H1 (cell line): ENCODE measurements around the gene CYB561.

Source experiments
- CTCF ChIP-seq, 3 experiments: IDR thresholded peaks; 1 replicate in 2 of 3; 2 replicates in 1 of 3; pipeline versions ENCODE4 v1.5.1 to v1.6.1; 2011; ENCODE audit warnings: low read length in 3 of 3, mild to moderate bottlenecking in 3 of 3, inconsistent platforms in 2 of 3, low read depth in 1 of 3, moderate library complexity in 1 of 3; ENCODE audit not compliant: insufficient read depth in 1 of 3; ENCODE audit errors: control extremely low read depth in 1 of 3
- POLR2A ChIP-seq, 2 experiments: IDR thresholded peaks; 1 replicate in 1 of 2; 2 replicates in 1 of 2; pipeline ENCODE4 v1.6.1; 2011; ENCODE audit warnings: low read depth in 2 of 2, low read length in 2 of 2, mild to moderate bottlenecking in 2 of 2; ENCODE audit errors: control extremely low read depth in 1 of 2
- POU5F1 ChIP-seq: IDR thresholded peaks from 2 replicates; pipeline ENCODE4 v1.6.1; 2011; ENCODE audit warnings: low read depth, mild to moderate bottlenecking, low read length, moderate library complexity
- RNF2 ChIP-seq: fragments of 200-900, 300-1000 bp; sonication (generic); IDR thresholded peaks from 2 replicates; pipeline ENCODE4 v1.7.1; 2016; ENCODE audit warnings: borderline replicate concordance, low read depth, mild to moderate bottlenecking, antibody characterized with exemption, low read length; ENCODE audit not compliant: poor library complexity, severe bottlenecking; ENCODE audit errors: missing control alignments
- SUZ12 ChIP-seq: fragments of 200-600 bp; sonication (generic); IDR thresholded peaks from 2 replicates; pipeline ENCODE4 v1.6.1; 2012; ENCODE audit warnings: mild to moderate bottlenecking, inconsistent platforms, low read length, moderate library complexity, mixed read lengths
- TEAD4 ChIP-seq: IDR thresholded peaks from 2 replicates; pipeline ENCODE4 v1.6.1; 2012; ENCODE audit warnings: low read depth, low read length, inconsistent platforms, mixed read lengths
- TF ChIP-seq, protein P1 (sequence below): IDR thresholded peaks from 2 replicates; pipeline ENCODE4 v1.6.1; 2011; ENCODE audit warnings: low read depth, mild to moderate bottlenecking, low read length; ENCODE audit not compliant: insufficient read depth

GRCh38 chr17:63445065-63445464 lies 1.0 kb downstream of the CYB561 start:
- no peak for TF ChIP-seq CTCF (IDR thresholded peaks at IDR 0.05; ENCODE audit: control extremely low read depth in 1 of 3, insufficient read depth in 1 of 3, low read depth in 1 of 3, low read length in 3 of 3)
- no peak for TF ChIP-seq RNF2
- no peak for TF ChIP-seq SUZ12
- TF ChIP-seq POU5F1: no peak
- TF ChIP-seq, protein P1, sequence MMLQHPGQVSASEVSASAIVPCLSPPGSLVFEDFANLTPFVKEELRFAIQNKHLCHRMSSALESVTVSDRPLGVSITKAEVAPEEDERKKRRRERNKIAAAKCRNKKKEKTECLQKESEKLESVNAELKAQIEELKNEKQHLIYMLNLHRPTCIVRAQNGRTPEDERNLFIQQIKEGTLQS: no peak
- no peak for TF ChIP-seq POLR2A (IDR thresholded peaks at IDR 0.05; ENCODE audit: control extremely low read depth in 1 of 2, low read depth in 2 of 2, low read length in 2 of 2)
- no peak for TF ChIP-seq TEAD4
